ENCODE data around the gene PNCK.

The PNCK gene

DNA sequence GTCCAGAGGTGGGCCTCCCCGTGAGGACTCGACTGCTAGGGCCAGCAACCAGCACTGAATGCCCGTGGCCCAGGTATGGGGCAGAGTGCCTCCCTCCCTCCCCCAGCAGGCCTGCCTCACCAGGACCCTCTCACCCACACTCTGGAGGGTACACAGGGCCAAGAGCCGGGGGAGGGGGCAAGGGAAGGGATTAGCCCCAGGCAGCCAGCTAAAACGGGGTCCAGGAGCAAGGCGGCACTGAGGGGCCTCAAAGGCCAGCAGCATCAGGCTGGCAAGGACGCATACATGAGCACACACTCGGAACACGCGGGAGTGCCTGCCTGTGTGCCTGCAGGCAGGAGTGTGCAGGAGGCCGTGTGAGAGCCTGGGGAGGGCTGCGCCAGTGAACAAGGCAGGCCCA, 44.9 kb downstream of the PNCK start:
- DNase-seq = no peak

DNA sequence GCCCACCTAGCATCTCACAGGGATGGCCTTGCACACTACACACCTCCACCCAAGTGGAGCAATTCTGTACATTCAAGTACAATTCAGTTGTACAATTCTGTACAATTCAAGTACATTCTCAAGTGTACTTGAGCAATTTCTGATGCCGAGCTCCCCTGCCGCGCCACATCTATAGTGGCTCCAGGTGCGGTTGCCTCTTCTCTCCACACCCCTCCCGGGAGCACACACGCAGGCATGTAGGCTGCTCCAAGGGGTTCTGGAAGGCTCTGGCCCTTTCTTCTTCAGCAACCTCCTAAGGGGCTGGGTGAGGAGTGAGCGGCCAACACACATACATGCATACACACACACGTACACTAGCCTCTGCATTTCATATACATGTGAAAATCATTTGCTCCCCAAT, 45.5 kb downstream of the PNCK start:
- no peak for DNase-seq

DNA sequence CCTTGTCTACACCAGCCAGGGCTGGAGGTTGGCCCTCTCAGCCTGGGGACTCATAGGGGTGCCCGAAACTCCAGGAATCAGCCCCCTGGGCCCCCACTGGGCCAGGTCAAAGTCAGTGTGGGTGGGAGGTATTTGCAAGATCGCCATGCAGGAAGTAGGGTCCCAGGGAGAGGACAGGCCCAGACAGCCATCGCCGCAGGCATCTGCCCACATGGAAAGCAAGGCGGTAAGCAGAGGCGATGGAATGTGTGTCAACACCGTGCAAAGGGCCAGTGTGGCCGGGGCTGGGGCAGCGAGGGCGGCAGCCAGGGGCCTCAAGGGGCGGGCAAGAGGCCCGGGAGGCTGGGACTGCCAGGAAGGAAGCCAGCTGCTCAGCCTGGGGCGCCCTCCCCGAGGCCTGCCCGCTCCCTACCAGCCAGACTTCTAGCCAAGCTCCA, 45.9 kb downstream of the PNCK start:
- peak in 3 of 58 donors; percentile 7 to 38 (median 12) for DNase-seq

- DNase-seq = no peak
Measured at GRCh38 chrX:153626863-153627674, 46.5 kb downstream of the PNCK start.

GRCh38 chrX:153626025-153626633, 47.5 kb downstream of the PNCK start:
- DNase-seq = no peak

- DNase-seq = no peak
Measured at GRCh38 chrX:153625271-153626024, 48.2 kb downstream of the PNCK start.

GRCh38 chrX:153624196-153625091, 49.2 kb downstream of the PNCK start:
- DNase-seq = no peak

GRCh38 chrX:153623310-153624029, 50.1 kb downstream of the PNCK start:
- no peak for DNase-seq

DNA sequence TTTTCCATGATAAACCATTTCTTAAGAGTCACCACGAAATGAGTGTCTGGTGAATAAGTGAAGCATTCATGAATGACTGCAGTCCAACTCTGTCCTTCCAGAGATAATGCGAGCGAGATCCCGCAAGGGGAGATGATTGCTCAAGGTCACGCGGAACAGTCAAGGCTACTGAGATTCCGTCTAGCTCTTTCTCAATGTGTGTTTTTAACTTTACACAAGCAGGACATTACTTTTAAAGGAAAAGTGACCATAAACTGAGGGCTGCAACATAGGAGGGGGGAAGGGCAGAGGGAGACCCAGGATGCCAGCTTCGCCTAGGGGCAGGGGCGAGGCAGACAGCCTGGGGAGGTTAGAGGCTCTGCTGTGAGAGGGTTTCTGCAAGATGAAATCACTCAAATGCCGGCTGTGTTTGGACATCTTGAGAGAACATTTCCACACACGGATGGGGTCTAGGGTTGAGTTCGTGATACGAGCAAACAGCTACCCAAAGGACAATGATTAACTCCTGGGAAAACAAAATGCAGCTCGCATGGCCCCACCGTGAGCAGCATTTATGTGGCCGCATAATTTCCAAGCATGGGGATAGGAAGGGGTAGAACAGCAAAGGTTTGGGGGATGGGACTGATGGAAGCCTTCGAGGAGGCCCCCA, 50.8 kb downstream of the PNCK start:
- DNase-seq = no peak

GRCh38 chrX:153621949-153622598, 51.5 kb downstream of the PNCK start:
- no peak for DNase-seq

GRCh38 chrX:153620576-153620975, 53.0 kb downstream of the PNCK start:
- DNase-seq = no peak
